HEK293 (cell line): ENCODE results near the gene RASSF3.

Experiments used
- BCL11B ChIP-seq: fragments of 450-650 bp; formaldehyde crosslinking; IDR thresholded peaks from 2 replicates; pipeline ENCODE4 v1.5.1; 2016; ENCODE audit warnings: low read depth, missing biosample characterization, missing genetic modification characterization
- KLF10 ChIP-seq: fragments of 450-650 bp; IDR thresholded peaks from 2 replicates; pipeline ENCODE4 v1.5.1; 2018; ENCODE audit warnings: missing biosample characterization, mild to moderate bottlenecking, missing genetic modification characterization
- KLF16 ChIP-seq: fragments of 450-650 bp; formaldehyde crosslinking; IDR thresholded peaks from 2 replicates; pipeline ENCODE4 v1.5.1; 2017; ENCODE audit warnings: missing biosample characterization, missing genetic modification characterization
- MEIS1 ChIP-seq: sonication (generic); formaldehyde crosslinking; IDR thresholded peaks from 2 replicates; pipeline ENCODE4 v1.8.1; 2022; ENCODE audit warnings: missing genetic modification reagents, mild to moderate bottlenecking, borderline replicate concordance
- MZF1 ChIP-seq: fragments of 450-650 bp; formaldehyde crosslinking; IDR thresholded peaks from 2 replicates; pipeline ENCODE4 v1.5.1; 2017; ENCODE audit warnings: missing biosample characterization, missing genetic modification characterization, borderline replicate concordance
- OSR2 ChIP-seq: fragments of 450-650 bp; formaldehyde crosslinking; IDR thresholded peaks from 2 replicates; pipeline ENCODE4 v1.5.1; 2016; ENCODE audit warnings: missing biosample characterization, missing genetic modification characterization
- ZFP37 ChIP-seq: fragments of 450-650 bp; formaldehyde crosslinking; IDR thresholded peaks from 2 replicates; pipeline ENCODE4 v1.5.1; 2016; ENCODE audit warnings: missing biosample characterization, missing genetic modification characterization
- ZNF16 ChIP-seq: fragments of 450-650 bp; formaldehyde crosslinking; IDR thresholded peaks from 2 replicates; pipeline ENCODE4 v1.5.1; 2016; ENCODE audit warnings: low read depth, missing biosample characterization, missing genetic modification characterization
- ZNF335 ChIP-seq: fragments of 450-650 bp; formaldehyde crosslinking; conservative IDR thresholded peaks from 2 replicates; pipeline ENCODE4 v1.5.1; 2016; ENCODE audit warnings: missing biosample characterization, missing genetic modification characterization
- ZNF426 ChIP-seq: fragments of 450-650 bp; formaldehyde crosslinking; IDR thresholded peaks from 2 replicates; pipeline ENCODE4 v1.5.1; 2017; ENCODE audit warnings: missing biosample characterization, missing genetic modification characterization, mild to moderate bottlenecking, inconsistent platforms, moderate library complexity
- ZNF529 ChIP-seq: fragments of 450-650 bp; formaldehyde crosslinking; IDR thresholded peaks from 2 replicates; pipeline ENCODE4 v1.5.1; 2017; ENCODE audit warnings: missing genetic modification characterization, missing biosample characterization; ENCODE audit not compliant: insufficient replicate concordance
- ZNF544 ChIP-seq: fragments of 450-650 bp; formaldehyde crosslinking; IDR thresholded peaks from 2 replicates; pipeline ENCODE4 v1.5.0; 2017; ENCODE audit warnings: missing biosample characterization, missing genetic modification characterization
- ZNF548 ChIP-seq: fragments of 450-650 bp; formaldehyde crosslinking; IDR thresholded peaks from 2 replicates; pipeline ENCODE4 v1.5.1; 2016; ENCODE audit warnings: missing biosample characterization, missing genetic modification characterization
- ZNF670 ChIP-seq: fragments of 450-650 bp; formaldehyde crosslinking; IDR thresholded peaks from 2 replicates; pipeline ENCODE4 v1.5.1; 2016; ENCODE audit warnings: missing biosample characterization, missing genetic modification characterization, low read depth
- ZNF830 ChIP-seq: fragments of 450-650 bp; IDR thresholded peaks from 2 replicates; pipeline ENCODE4 v1.5.0; 2018; ENCODE audit warnings: missing biosample characterization, missing genetic modification characterization, low read depth, mild to moderate bottlenecking, moderate library complexity
- ZXDB ChIP-seq: fragments of 450-650 bp; formaldehyde crosslinking; IDR thresholded peaks from 2 replicates; pipeline ENCODE4 v1.5.1; 2016; ENCODE audit warnings: missing biosample characterization, missing genetic modification characterization
- TF ChIP-seq, protein P1 (sequence below): IDR thresholded peaks from 2 replicates; pipeline ENCODE4 v1.6.1; 2011; ENCODE audit warnings: mild to moderate bottlenecking, low read depth, low read length, borderline replicate concordance
- TF ChIP-seq, protein P2 (sequence below): fragments of 450-650 bp; IDR thresholded peaks from 2 replicates; pipeline ENCODE4 v1.5.1; 2018; ENCODE audit warnings: missing biosample characterization, mild to moderate bottlenecking, missing genetic modification characterization
- TF ChIP-seq, protein P3 (sequence below): fragments of 450-650 bp; formaldehyde crosslinking; IDR thresholded peaks from 2 replicates; pipeline ENCODE4 v1.5.1; 2017; ENCODE audit warnings: missing biosample characterization, missing genetic modification characterization
- TF ChIP-seq, protein P4 (sequence below): fragments of 450-650 bp; formaldehyde crosslinking; IDR thresholded peaks from 2 replicates; pipeline ENCODE4 v1.5.1; 2016; ENCODE audit warnings: missing biosample characterization, missing genetic modification characterization
- TF ChIP-seq, protein P5 (sequence below): fragments of 450-650 bp; formaldehyde crosslinking; IDR thresholded peaks from 2 replicates; pipeline ENCODE4 v1.5.1; 2017; ENCODE audit warnings: missing biosample characterization, missing genetic modification characterization

The RASSF3 gene

DNA sequence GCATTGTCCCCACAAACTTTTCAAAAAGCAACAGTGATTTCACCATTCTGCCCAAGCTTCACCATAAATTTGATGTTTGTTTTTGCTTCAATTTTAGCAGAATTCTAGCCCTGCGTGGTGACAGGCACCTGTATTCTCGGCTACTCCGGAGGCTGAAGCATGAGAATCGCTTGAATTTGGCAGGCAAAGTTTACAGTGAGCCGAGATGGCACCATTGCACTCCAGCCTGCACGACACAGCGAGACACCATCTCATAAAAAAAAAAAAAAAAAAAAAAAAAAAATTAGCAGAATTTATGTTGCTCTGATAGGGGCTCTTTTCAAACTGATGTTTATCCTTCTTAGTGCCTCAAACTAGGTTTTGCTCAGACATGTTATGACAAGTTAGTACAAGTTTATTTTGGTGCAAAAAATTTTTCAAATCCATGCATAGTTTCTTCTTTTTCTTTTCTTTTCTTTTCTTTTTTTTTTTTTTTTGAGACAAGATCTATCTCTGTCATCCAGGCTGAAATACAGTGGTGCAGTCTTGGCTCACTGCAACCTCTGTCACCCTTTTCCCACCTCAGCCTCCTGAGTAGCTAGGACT lies 24.3 kb downstream of the RASSF3 start (continued):
- 0 out of 2 replicates have a peak, but pooled peaks have one; percentile 16 for TF ChIP-seq ZXDB (tag by site-specific recombination)
- no peak for TF ChIP-seq KLF16 (tag by site-specific recombination)
- no peak for TF ChIP-seq ZNF426 (tag by site-specific recombination)
- TF ChIP-seq ZNF16: no peak
- 0 out of 2 replicates have a peak, but pooled peaks have one; percentile 22 for TF ChIP-seq ZNF335 (tag by site-specific recombination)
- TF ChIP-seq ZNF544: no peak
- TF ChIP-seq ZNF548: no peak
- no peak for TF ChIP-seq MEIS1 (CRISPR knock-in tag)
- TF ChIP-seq, protein P1, sequence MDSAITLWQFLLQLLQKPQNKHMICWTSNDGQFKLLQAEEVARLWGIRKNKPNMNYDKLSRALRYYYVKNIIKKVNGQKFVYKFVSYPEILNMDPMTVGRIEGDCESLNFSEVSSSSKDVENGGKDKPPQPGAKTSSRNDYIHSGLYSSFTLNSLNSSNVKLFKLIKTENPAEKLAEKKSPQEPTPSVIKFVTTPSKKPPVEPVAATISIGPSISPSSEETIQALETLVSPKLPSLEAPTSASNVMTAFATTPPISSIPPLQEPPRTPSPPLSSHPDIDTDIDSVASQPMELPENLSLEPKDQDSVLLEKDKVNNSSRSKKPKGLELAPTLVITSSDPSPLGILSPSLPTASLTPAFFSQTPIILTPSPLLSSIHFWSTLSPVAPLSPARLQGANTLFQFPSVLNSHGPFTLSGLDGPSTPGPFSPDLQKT: no peak
- TF ChIP-seq, protein P2, sequence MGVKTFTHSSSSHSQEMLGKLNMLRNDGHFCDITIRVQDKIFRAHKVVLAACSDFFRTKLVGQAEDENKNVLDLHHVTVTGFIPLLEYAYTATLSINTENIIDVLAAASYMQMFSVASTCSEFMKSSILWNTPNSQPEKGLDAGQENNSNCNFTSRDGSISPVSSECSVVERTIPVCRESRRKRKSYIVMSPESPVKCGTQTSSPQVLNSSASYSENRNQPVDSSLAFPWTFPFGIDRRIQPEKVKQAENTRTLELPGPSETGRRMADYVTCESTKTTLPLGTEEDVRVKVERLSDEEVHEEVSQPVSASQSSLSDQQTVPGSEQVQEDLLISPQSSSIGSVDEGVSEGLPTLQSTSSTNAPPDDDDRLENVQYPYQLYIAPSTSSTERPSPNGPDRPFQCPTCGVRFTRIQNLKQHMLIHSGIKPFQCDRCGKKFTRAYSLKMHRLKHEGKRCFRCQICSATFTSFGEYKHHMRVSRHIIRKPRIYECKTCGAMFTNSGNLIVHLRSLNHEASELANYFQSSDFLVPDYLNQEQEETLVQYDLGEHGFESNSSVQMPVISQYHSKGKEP (tag by site-specific recombination): no peak
- no peak for TF ChIP-seq ZNF830 (tag by site-specific recombination)
- no peak for TF ChIP-seq MZF1 (tag by site-specific recombination)
- TF ChIP-seq, protein P3, sequence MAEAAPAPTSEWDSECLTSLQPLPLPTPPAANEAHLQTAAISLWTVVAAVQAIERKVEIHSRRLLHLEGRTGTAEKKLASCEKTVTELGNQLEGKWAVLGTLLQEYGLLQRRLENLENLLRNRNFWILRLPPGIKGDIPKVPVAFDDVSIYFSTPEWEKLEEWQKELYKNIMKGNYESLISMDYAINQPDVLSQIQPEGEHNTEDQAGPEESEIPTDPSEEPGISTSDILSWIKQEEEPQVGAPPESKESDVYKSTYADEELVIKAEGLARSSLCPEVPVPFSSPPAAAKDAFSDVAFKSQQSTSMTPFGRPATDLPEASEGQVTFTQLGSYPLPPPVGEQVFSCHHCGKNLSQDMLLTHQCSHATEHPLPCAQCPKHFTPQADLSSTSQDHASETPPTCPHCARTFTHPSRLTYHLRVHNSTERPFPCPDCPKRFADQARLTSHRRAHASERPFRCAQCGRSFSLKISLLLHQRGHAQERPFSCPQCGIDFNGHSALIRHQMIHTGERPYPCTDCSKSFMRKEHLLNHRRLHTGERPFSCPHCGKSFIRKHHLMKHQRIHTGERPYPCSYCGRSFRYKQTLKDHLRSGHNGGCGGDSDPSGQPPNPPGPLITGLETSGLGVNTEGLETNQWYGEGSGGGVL (tag by site-specific recombination): no peak
- no peak for TF ChIP-seq ZFP37 (tag by site-specific recombination)
- TF ChIP-seq, protein P4, sequence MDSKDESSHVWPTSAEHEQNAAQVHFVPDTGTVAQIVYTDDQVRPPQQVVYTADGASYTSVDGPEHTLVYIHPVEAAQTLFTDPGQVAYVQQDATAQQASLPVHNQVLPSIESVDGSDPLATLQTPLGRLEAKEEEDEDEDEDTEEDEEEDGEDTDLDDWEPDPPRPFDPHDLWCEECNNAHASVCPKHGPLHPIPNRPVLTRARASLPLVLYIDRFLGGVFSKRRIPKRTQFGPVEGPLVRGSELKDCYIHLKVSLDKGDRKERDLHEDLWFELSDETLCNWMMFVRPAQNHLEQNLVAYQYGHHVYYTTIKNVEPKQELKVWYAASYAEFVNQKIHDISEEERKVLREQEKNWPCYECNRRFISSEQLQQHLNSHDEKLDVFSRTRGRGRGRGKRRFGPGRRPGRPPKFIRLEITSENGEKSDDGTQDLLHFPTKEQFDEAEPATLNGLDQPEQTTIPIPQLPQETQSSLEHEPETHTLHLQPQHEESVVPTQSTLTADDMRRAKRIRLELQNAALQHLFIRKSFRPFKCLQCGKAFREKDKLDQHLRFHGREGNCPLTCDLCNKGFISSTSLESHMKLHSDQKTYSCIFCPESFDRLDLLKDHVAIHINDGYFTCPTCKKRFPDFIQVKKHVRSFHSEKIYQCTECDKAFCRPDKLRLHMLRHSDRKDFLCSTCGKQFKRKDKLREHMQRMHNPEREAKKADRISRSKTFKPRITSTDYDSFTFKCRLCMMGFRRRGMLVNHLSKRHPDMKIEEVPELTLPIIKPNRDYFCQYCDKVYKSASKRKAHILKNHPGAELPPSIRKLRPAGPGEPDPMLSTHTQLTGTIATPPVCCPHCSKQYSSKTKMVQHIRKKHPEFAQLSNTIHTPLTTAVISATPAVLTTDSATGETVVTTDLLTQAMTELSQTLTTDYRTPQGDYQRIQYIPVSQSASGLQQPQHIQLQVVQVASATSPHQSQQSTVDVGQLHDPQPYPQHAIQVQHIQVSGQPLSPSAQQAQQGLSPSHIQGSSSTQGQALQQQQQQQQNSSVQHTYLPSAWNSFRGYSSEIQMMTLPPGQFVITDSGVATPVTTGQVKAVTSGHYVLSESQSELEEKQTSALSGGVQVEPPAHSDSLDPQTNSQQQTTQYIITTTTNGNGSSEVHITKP (tag by site-specific recombination): peak; percentile 93
- TF ChIP-seq ZNF670 (tag by site-specific recombination): no peak
- peak; percentile 36; the same call in 1 of the 2 replicates for TF ChIP-seq OSR2 (tag by site-specific recombination)
- no peak for TF ChIP-seq BCL11B (tag by site-specific recombination)
- no peak for TF ChIP-seq KLF10 (tag by site-specific recombination)
- TF ChIP-seq ZNF529 (tag by site-specific recombination): no peak
- TF ChIP-seq, protein P5, sequence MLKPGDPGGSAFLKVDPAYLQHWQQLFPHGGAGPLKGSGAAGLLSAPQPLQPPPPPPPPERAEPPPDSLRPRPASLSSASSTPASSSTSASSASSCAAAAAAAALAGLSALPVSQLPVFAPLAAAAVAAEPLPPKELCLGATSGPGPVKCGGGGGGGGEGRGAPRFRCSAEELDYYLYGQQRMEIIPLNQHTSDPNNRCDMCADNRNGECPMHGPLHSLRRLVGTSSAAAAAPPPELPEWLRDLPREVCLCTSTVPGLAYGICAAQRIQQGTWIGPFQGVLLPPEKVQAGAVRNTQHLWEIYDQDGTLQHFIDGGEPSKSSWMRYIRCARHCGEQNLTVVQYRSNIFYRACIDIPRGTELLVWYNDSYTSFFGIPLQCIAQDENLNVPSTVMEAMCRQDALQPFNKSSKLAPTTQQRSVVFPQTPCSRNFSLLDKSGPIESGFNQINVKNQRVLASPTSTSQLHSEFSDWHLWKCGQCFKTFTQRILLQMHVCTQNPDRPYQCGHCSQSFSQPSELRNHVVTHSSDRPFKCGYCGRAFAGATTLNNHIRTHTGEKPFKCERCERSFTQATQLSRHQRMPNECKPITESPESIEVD: peak; percentile 67
- TF ChIP-seq, all 188 proteins: peak for 9
